Parathyroid adenoma (tissue), 2 donors: ENCODE results near the gene FAM20C.

Experiments
- H2AFZ ChIP-seq: fragments of 300-600 bp; sonication (generic); one replicate; pipeline ENCODE4 v1.7.0; 2017; ENCODE audit warnings: antibody characterized with exemption, mild to moderate bottlenecking
- H3K27ac ChIP-seq: fragments of 300-600 bp; sonication (generic); one replicate; pipeline ENCODE4 v1.7.0; 2017
- H3K27me3 ChIP-seq: fragments of 300-600 bp; sonication (generic); one replicate; pipeline ENCODE4 v1.7.0; 2017; ENCODE audit warnings: low read length; ENCODE audit not compliant: control insufficient read depth, insufficient read depth
- H3K36me3 ChIP-seq: fragments of 300-600 bp; sonication (generic); one replicate; pipeline ENCODE4 v1.7.0; 2017; ENCODE audit warnings: low read length; ENCODE audit not compliant: control insufficient read depth, insufficient read depth
- H3K4me1 ChIP-seq: fragments of 300-600 bp; sonication (generic); one replicate; pipeline ENCODE4 v1.7.0; 2017; ENCODE audit warnings: control low read depth
- H3K4me2 ChIP-seq: fragments of 300-600 bp; sonication (generic); one replicate; pipeline ENCODE4 v1.7.0; 2017; ENCODE audit warnings: low read length
- H3K4me3 ChIP-seq: fragments of 300-600 bp; sonication (generic); one replicate; pipeline ENCODE4 v1.7.0; 2017; ENCODE audit warnings: low read depth, low read length
- H3K79me2 ChIP-seq: fragments of 300-600 bp; sonication (generic); one replicate; pipeline ENCODE4 v1.7.0; 2017; ENCODE audit warnings: control low read depth
- H3K9ac ChIP-seq: fragments of 300-600 bp; sonication (generic); one replicate; pipeline ENCODE4 v1.7.0; 2017; ENCODE audit warnings: mild to moderate bottlenecking
- H3K9me3 ChIP-seq: fragments of 300-600 bp; sonication (generic); one replicate; pipeline ENCODE4 v1.7.0; 2017; ENCODE audit warnings: low read length; ENCODE audit not compliant: control insufficient read depth
- TF ChIP-seq, protein P1 (sequence below): fragments of 300-600 bp; sonication (generic); IDR thresholded peaks from one replicate; pipeline ENCODE4 v1.7.0; 2017; ENCODE audit warnings: antibody characterized with exemption, mild to moderate bottlenecking
- donor health status: primary hyperparathyroidism.

The FAM20C gene

GRCh38 chr7:298743-299142 lies 106.4 kb downstream of the FAM20C start:
- Histone ChIP-seq H3K4me2 (no peak overlapping the region), H3K9ac (no peak overlapping the region), H3K9me3 (no peaks in the 10 kb centered on the region), H3K4me3 (no peak overlapping the region), H3K79me2 (no peaks in the 10 kb centered on the region), H2AFZ (no peak overlapping the region), H3K27ac (no peak overlapping the region), H3K27me3 (peaks cover 7% of the 10 kb centered on the region), H3K4me1 (no peaks in the 10 kb centered on the region), H3K36me3 (no peaks in the 10 kb centered on the region)
- TF ChIP-seq, protein P1, sequence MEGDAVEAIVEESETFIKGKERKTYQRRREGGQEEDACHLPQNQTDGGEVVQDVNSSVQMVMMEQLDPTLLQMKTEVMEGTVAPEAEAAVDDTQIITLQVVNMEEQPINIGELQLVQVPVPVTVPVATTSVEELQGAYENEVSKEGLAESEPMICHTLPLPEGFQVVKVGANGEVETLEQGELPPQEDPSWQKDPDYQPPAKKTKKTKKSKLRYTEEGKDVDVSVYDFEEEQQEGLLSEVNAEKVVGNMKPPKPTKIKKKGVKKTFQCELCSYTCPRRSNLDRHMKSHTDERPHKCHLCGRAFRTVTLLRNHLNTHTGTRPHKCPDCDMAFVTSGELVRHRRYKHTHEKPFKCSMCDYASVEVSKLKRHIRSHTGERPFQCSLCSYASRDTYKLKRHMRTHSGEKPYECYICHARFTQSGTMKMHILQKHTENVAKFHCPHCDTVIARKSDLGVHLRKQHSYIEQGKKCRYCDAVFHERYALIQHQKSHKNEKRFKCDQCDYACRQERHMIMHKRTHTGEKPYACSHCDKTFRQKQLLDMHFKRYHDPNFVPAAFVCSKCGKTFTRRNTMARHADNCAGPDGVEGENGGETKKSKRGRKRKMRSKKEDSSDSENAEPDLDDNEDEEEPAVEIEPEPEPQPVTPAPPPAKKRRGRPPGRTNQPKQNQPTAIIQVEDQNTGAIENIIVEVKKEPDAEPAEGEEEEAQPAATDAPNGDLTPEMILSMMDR = no peak

GRCh38 chr7:299169-299568 lies 106.8 kb downstream of the FAM20C start:
- no peaks in the 10 kb centered on the region for H3K36me3 ChIP-seq
- TF ChIP-seq, protein P1 = no peak

DNA sequence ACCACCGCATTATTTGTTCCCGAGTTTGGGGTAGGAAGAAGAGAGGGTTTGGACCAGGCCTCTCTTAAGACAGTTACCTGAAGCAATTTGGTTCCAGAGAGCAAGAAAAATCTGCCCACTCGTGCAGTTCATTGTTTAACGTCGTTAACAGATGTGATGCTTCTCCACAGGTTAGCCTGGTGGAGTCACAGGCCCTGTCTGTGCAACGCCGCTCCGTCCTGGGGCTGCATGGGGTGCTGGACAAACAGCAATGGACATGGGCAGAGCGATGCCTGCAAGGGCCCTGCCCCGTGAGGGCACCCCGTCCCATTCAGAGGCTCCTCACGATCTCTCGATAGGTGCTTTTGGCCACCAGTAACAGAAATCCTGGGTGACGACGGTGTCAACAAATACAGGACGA lies 107.3 kb downstream of the FAM20C start:
- no peaks in the 10 kb centered on the region for H3K9me3 ChIP-seq
- H3K4me1 ChIP-seq = no peaks in the 10 kb centered on the region
- no peak overlapping the region for H3K27ac ChIP-seq
- H3K36me3 ChIP-seq = no peaks in the 10 kb centered on the region
- H3K79me2 ChIP-seq = no peaks in the 10 kb centered on the region
- peaks cover 5% of the 10 kb centered on the region for H3K27me3 ChIP-seq
- H3K4me2 ChIP-seq = no peak overlapping the region
- H3K9ac ChIP-seq = no peak overlapping the region
- H3K4me3 ChIP-seq = no peak overlapping the region
- TF ChIP-seq, protein P1 = no peak
- no peak overlapping the region for H2AFZ ChIP-seq

More at GRCh38 chr7:299169-299568, 106.8 kb downstream of the FAM20C start:
- H3K79me2 ChIP-seq = no peaks in the 10 kb centered on the region
- H3K4me2 ChIP-seq = no peak overlapping the region
- H3K9me3 ChIP-seq = no peaks in the 10 kb centered on the region
- no peak overlapping the region for H3K9ac ChIP-seq
- H2AFZ ChIP-seq = no peak overlapping the region
- H3K27me3 ChIP-seq = peaks cover 7% of the 10 kb centered on the region
- H3K27ac ChIP-seq = no peak overlapping the region
- no peak overlapping the region for H3K4me3 ChIP-seq
- H3K4me1 ChIP-seq = no peaks in the 10 kb centered on the region

GRCh38 chr7:300048-300447 lies 107.7 kb downstream of the FAM20C start:
- no peak overlapping the region for H3K27ac ChIP-seq
- no peaks in the 10 kb centered on the region for H3K9me3 ChIP-seq
- H3K27me3 ChIP-seq = peaks cover under 1% of the 10 kb centered on the region
- H2AFZ ChIP-seq = no peak overlapping the region
- no peaks in the 10 kb centered on the region for H3K79me2 ChIP-seq
- no peak overlapping the region for H3K4me3 ChIP-seq
- no peaks in the 10 kb centered on the region for H3K4me1 ChIP-seq
- no peak overlapping the region for H3K4me2 ChIP-seq
- H3K9ac ChIP-seq = no peak overlapping the region
- H3K36me3 ChIP-seq = no peaks in the 10 kb centered on the region
- TF ChIP-seq, protein P1 = no peak

DNA sequence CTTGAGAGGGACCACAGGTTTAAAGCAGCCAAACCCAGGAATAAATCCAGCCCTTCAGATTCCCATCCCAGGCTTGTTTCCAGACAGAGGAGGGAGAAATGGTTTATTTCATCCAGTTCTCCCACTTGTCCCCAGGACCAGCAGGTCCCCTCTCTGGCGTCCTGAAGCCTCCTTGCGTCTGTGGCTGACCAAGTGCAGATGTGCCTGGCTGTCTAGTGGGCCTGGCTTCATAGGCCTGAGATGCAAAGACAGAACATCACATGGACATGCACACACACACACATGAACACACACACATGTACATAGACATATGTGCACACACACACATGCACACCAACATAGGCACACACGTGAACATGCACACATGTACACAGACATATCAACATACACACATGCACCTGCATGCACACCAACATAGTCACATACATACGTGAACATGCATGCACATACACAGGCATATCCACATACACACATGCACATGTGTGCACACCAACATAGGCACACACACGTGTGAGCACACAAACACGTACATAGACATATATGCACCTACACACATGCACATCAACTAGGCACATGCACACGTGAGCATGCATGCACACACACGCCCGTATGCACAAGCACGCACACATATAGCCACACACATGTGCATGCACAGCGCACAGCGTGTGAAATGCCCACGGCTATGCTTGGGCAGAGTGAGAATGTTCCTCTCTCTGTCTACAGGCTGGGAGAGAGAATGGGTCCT lies 108.3 kb downstream of the FAM20C start:
- Histone ChIP-seq H3K4me3 (no peak overlapping the region), H3K4me2 (no peak overlapping the region), H3K27ac (no peak overlapping the region), H3K79me2 (no peaks in the 10 kb centered on the region), H3K9me3 (no peaks in the 10 kb centered on the region), H2AFZ (no peak overlapping the region), H3K27me3 (no peaks in the 10 kb centered on the region), H3K4me1 (no peaks in the 10 kb centered on the region), H3K9ac (no peak overlapping the region), H3K36me3 (no peaks in the 10 kb centered on the region)
- TF ChIP-seq, protein P1 = no peak
